NCI-H82 treated with DMSO at 0.1 percent for 48 hours (cell line): ENCODE results near the gene TM4SF1.
"Not testable (repeated sequence)": the region's sequence is repeated elsewhere in the genome, so short reads cannot be mapped to it uniquely, and the experiment has no call there.

Experiments used
- DNase-seq: peaks from one replicate; lab custom pipeline; 2025; ENCODE audit not compliant: unreplicated experiment; lab: John Stamatoyannopoulos, UW

Gene TM4SF1

GRCh38 chr3:149352556-149352955, 24.9 kb downstream of the TM4SF1 start:
- DNase-seq = no peak

DNA sequence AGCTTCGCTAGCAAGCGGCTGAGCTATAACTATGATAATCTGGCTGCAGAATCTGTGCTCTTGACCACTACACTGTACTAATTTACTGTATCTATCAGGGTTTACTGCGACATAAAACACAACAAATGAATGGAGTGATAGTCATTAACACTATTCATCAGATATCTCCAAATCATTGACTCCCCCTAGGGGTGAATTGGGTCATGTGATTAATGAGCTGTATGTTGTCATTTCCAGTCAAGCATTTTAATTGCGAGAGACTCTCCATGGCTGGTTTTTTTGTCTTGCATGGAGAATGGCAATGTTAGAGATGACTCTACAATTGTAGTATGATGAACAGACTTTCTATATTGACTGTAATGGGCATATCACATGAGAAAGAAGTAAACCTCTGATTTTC, 33.5 kb downstream of the TM4SF1 start:
- DNase-seq = no peak

DNA sequence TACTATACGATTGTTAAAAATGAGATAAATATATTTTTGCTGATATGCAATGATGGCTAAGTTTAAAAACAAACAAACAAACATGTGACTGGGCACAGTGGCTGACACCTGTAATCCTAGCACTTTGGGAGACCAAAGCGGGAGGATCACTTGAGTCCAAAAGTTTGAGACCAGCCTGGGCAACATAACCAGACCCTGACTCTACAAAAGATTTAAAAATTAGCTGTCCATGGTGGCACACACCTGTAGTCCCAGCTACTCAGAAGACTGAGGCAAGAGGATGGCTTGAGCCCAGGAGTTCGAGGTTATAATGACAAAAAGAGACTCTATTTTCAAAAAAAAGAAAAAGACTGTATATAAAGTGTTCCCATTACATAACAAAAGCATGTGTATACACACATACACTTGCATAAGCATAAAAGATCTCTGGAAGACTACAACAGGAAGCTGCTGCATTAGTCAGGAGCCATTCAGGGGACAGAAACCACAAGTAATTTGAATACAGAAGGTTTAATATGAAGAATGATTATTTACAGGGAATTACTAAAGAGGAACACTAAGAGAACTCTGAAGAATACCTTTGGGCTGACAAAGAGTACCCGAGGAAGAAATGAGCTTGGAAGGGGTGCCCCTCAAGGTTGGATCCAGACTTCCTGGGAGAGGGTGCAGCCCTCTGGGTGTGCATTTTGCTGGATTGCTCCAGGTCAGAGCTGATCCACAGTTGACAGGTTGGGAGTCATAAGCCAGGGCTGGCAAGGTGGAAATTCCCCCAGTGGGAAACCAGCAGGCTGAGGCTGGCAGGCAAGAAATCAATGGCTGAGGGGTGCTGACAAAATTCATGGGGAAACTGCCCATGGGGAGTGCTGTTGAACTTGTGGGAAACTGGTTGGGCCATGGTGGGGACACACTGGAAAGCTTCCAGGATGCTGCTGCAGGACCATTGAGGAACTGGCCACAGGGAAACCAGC, 34.8 kb downstream of the TM4SF1 start:
- no peak for DNase-seq

DNA sequence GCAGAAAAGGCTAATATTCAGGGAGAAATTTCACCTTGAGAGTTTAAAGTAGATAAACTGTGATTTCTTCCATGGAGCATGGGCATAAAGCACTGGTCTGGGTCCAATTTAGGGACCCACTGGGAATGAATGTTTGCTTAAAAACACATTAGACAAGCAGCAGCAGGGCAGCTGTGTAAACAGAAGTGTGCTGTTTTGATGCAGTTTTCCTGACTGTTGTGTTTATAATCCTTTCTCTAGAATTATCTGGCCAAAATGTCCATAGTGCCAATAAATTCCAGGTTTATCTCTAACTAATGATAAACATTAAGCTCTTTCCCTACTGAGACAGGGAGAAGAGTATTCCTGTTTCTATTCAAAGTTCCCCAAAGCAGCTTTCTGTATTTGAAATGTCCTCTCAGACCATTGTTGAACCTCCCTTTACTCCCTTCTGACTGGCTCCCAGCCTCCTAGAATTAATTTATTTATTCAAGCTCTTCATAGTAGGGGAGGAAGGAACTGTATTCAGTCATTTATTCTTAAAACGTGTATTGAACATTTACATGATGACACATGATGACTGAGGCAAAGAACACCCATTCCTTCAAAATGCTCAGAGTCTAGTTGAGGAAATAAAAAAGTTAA, 37.0 kb downstream of the TM4SF1 start:
- no peak for DNase-seq

GRCh38 chr3:149339931-149340309, 37.5 kb downstream of the TM4SF1 start:
- DNase-seq = no peak

GRCh38 chr3:149337486-149337885, 40.0 kb downstream of the TM4SF1 start:
- not testable (repeated sequence) for DNase-seq

- DNase-seq = no peak
Observed at GRCh38 chr3:149336925-149337324, 40.5 kb downstream of the TM4SF1 start.

DNA sequence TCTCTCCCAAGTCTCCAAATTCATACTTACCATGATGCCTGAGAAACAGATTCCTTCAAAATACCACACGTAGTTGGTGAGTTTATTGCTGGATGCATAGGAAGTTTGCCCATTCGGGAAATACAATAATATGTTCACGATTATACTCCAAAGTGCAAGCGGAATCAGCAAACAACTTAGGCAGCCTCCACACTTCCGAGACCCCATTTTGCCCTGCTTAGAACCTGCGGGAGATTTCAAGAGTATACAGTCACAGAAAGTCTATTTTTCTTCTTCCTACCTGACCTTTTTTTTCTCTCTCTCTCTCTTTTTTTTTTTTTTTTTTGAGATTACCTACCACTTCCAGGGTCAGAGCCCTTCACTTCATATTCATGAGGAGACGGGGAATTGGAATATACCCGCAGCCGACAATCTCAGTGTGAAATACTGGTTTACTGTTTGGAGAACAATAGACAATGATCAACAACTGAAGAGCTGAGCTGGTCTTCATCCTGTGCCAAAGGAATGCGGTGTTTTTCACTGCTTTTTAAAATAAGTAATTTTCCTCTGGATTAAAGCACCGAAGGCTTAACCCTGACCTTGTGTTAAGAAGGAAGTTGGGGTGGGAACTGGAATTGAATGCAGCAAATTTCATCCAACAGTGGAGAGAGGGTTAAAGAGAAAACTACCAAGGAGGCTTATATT, 44.1 kb downstream of the TM4SF1 start, which contains the start of gene TM4SF18:
Gene TM4SF18 (minus strand): TSS at position 461 of the 684 bp plus-strand sequence. CDS start 254 bp downstream, at position 207.
- DNase-seq = no peak

DNA sequence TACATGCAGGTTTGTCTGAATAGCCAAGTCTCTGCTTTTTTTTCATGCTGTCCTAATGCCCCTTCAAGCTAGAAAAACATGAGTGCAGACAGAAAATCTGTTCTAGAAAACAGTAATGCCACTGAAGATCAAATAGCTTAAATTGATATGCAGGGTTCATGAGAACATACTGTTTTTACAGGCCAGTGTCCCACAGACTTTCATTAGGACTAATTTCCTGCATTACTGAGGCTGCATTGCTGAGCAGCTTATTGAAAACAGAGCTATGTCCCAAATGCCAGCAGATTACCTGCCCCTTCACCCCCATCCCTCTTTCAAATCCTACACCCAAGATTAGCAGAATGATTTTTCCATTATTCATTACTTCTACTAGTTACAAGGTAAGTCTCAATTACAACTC, 44.7 kb downstream of the TM4SF1 start:
- DNase-seq = no peak

DNA sequence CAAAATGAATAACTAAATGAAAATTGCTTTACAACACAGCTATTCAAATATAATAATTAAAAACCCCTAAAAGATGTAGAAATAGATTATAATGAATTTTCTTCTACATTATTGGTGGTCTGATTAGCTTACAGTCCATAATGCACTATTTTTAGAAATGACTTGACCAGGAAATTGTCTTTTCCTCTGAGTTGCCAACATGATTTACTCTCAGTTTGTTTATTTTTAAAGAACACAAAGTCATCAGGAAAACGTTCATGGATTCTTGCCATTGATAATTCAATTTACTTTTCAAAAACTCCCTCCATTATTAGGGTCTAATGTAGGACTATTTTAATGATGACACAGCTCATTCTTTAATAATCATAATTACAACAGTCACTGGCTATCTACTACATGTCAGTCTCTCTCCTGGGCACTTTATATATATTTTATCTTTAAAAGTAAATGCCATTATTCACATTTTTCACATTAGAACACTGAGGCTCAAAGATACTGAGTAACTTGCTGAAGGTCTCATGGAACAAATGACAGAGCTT, 45.2 kb downstream of the TM4SF1 start:
- DNase-seq = no peak

DNA sequence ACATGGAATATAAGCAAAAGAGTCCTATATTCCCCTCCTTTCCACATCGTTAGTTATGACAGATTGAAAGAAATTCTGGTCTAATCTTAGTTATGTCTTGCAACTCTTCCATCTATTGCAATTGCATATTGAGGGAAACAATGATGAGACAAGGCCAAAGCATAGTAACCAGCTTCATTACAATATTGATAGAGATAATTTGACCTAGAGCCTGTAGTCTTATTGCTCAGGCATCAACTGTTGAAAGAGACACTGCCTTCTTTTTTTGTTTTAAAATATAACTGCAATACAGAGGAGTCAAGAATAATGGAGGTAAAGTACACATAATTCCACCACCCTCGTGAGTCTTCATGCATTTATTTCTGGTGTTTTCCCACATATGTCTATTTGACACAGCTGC, 46.1 kb downstream of the TM4SF1 start:
- DNase-seq = no peak

DNA sequence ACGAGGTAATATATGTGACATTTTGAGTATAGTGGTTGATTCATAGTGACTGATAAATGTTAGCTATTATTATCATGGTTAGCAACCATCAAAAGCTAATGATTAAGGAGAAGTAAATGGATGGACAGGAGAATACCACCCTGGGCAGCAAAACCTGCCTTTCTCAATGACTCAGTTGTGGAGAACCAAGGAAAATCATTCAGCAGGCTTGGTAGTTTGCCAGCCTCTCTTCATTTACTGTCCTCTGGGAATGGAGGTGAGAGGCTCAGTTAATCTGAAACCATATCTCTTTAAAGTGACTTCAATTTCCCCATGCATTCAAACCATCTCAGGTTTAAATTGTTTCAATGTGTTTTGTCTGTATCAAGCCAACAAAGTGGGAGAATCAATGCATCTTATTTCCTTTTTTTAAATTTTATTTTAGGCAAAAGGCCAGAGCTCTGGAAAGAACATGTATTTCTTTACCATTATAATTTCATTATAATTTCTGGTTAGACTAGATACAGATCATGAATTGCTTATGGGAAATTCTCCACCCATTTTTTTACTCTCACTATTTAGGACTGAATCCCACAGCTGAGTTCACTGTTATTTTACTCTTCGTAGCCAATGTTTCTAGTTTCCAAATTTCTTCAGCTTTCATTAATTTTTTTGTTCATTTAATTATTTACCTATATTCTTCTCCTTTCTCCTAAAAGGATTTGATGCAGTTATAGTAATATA, 46.7 kb downstream of the TM4SF1 start:
- DNase-seq = no peak

DNA sequence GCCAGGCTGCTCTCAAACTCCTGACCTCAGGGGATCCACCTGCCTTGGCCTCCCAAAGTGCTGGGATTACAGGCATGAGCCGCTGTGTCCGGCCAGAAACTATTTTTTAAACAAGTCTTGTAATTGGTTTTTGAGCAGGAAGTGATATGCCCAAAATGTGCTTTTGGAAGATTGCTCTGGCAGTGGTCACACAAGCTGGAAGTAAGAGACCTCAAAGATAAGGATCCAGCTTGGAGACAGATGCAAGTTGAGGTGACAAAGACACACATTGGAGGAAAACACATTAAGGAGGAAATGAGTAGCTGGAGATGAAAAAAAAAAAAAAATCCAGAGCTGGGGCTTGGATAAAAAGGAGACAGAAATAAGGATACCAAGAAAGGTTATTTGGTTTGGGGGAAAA, 50.3 kb downstream of the TM4SF1 start:
- DNase-seq = no peak

- DNase-seq = peak; percentile 4
Observed at GRCh38 chr3:149325581-149325980, 51.9 kb downstream of the TM4SF1 start.

DNA sequence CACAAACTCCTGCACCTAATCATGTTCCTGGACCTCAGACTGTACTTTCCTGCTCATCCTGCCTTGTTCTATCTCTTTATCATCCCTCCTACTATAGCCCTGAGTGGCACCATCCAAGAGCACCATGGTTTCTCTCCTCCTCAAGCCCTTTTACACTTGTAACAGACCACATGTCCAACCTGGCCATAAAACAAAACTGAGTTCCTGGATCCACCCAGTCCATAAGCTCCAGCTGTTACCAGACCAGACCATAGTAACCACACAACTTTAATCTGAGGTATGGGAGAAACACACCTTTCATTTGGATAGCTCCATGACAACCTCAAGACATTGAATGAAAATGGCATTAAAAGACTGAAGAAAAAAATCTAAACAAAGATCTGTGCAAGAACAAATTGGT, 53.1 kb downstream of the TM4SF1 start:
- DNase-seq = no peak

GRCh38 chr3:149321640-149322039, 55.8 kb downstream of the TM4SF1 start:
- DNase-seq = no peak

DNA sequence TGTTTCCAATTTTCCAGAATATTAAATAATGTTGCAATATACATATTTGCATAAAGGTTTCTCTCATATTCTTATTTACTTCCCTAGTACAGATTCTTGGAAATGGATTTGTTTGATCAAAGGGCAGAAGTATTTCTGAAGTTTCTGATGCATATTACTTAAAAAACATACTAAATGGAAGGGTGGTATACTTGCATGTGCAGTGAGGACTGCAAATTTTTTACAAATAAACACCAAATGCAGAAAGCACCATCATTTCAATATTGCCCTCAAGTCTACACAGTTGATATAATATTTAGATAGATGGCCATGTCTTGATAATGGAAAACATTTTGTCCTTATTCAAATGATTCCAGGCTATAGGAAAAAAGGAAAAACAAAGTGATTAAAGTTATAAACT, 56.3 kb downstream of the TM4SF1 start:
- DNase-seq = no peak

DNA sequence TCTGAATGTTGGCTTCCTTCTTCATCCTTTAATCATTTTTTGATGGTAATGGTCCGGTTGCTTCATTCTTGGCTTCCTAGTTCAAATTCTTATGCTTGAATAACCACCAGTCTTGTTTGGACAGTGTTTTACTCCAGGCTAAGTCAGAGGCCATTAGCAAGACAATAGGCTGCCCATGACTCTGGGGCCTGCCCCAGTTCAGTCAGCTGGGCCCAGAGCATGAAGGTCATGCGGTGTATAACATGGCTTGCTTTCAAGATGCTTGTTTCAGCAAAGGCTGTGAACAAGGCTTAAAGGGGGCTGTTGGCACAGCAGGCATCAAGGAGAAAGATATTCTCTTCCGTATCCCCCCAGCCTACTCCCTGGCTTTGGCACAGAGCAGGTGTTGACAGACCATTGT, 57.7 kb downstream of the TM4SF1 start:
- no peak for DNase-seq
